HPDE6-E6E7 (cell line): ENCODE data around the gene TBC1D10A.
A peak's percentile ranks its signal among the peaks of the same experiment; 100 is the strongest.

ENCODE experiments used
- DNase-seq: peaks from one replicate; pipeline ENCODE4 v3.0.0; 2011; ENCODE audit warnings: missing footprints; ENCODE audit errors: extremely low spot score

TBC1D10A gene

DNA sequence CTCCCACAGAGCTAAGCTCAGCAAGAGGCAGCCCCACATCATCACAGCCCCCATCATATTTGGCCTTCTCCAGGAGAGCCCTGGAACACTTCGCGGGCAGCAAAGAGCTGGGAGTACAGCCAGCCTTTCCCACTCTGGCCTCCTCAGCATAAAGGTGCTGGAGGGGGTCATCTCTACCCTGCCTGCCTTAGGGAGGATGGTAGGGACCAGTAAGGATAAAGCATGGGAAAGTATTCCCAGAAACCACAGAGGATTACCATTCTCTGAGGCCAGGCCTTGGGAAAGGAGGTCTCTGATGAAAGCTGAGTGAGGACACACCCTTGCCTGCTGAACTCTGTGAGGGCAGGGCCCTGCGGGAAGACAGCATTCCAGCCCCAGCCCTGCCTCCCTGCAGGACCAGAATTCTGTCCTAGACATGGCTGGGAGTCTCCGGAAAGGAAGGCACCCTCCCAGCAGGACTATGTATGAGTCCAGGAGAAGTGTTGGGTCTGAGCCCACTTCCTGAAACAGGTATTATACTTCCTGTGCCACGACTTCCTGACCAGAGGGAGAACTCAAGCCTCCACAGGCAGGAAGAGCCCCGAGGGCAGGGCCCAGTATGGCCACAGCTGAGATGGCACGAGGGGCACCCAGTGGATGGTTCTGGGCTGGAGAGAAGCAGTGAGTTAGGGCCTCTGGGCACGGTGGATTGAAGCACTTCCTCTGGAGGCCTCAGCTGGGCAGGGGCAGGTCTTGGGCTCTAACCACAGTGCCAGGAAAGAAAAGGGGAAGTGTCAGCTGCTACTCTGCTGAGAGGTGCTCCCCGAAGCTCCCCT lies 24.5 kb downstream of the TBC1D10A start:
- peak; percentile 57 for DNase-seq

DNA sequence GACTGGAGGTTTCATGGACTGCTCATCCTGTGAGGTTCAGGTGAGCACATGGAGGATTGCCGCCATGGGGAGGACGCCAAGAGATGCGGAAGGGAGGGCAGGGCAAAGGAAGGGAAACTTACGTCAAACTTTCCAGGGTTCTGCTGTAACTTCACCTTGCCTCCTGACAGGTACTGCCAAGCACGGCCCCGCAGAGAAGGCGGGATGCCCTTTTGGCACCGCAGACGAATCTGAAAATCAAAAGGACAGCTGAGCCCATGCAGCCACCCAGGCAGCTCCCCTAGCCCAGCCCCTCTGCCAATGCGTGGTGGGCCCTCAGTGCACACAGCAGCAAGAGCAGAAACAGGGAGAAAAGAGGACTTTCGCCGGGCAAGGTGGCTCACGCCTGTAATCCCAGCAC lies 27.4 kb downstream of the TBC1D10A start:
- DNase-seq = no peak

DNA sequence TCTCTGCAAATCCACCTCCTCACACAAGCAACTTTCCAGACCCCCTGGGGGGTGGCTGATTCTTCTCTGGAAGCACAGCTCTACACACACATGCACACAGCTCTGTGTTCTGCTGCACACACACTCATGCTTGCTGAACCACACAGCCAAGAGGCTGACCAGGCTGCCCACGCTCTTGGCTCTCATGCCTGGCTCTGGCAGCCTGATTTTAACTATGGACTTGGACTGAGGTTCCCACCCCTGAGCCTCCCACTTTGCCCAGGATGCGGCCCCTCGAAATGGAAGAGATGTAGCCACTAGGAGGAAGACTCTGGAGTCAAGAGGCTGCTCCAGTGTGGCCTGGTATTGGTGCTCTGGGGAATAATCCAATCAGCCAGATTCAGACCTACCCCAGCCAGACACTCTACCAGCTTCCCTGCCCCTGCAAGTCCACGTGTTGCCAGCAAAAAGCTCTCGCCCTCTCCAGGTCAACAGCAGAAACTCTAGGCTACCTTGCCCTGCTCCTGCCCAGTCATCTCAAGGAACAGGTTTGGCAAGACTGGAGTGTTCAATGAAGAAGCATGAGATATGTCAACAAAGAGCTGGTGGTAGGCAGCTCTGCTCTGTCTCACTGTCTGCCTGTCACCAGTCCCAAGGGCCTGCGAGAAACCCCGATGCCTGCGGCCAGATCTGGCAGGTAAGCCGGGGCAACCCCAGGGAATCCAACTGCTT lies 28.6 kb downstream of the TBC1D10A start:
- peak; percentile 78 for DNase-seq

DNA sequence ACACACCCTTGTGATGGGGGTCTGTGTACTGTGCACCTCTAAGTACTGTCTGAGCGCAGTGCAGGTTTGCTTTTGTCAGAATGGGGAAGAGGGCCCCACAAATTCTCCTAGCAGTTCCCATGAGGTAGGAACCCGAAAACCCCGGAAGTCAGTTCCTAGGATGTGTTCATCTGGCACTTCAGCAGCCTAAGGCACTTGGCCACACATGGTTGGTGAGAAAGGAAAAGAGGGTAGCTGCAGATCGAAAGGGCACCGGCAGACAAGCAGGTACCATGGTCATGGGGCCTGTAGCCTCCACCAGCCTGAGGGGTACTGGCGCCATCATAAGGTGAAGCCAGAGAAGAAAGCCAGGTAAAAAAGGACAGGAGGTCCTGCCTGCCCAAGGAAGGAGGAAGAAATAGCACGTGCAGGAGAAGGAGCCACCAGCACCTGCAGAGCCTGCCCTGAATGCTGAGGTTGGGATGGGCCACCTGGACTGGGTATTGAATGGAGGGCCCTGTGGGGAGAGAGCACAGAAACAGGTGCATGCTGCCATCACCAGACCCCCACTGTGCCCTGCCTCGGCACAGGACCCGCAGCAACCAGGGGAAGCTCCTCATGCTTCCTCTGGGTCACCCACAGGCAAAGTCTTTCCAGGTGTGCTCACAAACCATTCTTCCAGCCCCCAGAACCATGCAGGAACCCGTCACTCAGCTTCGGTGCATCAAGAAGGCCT lies 29.3 kb downstream of the TBC1D10A start:
- DNase-seq = no peak

DNA sequence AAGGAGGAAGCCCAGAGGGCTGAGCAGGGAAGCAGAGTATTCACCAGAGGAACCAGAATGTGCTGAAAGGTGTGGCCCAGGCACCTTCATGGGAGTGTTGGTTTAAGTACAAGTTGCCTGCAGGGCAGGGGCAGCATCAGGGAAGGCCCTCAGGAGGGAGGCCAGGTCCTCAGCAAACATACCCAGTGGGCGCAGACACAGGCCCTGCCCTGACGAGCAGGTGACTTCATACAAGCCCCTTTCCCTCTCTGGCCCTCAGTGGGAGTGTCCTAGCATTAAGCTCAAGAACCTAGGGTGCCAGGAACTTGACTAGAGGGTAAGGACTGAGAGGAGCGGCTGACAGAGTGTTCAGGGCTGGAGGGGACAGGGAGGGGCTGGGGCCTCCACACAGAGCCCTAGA lies 29.9 kb downstream of the TBC1D10A start:
- DNase-seq = no peak

DNA sequence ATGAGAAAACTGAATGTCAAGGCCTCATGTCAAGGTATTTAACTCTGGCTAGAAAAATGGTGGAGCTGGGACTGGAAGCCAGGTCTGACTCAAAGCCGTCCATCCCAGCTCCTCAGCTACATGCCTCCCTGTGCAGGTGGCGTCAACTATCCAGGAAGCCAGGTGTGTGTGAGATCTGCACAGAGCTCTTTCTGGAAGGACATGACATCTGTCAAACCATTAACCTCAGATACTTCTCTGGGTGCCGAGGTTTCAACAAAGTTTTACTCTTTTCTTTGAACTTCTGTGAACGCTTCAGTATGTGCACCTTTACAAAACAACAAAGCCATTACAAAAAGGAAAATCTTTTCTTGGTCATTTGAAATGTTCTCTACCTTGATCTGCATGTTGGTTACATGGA lies 30.4 kb downstream of the TBC1D10A start:
- DNase-seq = no peak

DNA sequence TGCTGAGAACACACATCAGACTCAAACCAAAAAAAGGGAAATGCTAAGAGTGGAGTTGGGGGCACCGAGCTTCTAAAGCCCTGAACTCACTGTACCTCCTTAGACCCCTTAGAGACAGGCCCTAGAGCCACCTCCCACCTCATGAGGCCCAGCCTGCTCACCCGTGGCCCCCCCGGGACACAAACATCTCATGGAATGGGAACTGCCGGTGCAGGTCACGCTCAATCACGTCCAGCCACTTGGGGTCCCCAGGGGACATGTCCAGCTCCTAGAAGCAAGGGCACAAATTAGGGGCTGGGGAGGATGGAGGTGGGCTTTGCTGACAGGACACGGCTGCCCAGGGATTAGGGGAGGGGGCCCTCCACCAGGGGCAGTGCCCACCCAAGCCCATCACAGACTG lies 31.2 kb downstream of the TBC1D10A start:
- DNase-seq = no peak

DNA sequence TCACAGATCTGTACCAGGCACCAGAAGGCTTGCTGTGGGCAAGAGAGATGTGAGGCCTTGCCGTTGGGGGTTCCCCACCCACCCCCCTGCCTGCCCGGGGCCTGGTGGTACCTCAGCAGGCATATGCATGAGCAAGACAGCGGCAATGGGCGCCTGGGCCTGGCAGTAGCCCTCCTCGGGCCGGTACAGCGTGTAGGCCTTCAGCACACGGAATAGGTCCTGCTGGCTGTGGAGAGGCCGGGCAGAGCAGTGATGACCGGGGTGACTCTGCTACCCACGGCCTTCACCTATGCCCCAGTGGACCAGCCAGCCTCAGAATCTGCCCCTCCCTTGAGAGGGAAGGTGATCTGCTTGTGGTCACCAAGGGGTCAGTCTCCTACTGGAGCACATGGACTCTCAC lies 31.9 kb downstream of the TBC1D10A start:
- DNase-seq = no peak

DNA sequence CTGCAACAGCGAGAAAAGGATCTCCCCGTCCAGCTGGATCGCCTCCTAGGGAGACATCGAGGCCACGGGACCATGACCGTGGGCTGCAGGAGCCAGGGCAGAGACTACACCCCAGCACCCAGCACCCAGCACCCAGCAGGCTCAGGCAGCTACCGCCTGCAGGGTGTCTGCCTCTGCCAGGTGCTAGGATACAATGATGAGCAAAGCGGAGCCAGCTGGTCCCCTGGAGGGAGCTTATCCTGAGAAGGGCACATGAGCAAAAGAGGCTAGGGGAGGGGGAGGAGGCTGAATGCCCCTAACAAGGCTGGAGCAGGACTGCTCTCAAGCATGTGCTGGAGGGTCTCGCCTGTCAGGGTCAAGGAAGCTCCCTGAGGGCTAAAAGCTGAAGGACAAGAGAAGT lies 32.7 kb downstream of the TBC1D10A start:
- no peak for DNase-seq

DNA sequence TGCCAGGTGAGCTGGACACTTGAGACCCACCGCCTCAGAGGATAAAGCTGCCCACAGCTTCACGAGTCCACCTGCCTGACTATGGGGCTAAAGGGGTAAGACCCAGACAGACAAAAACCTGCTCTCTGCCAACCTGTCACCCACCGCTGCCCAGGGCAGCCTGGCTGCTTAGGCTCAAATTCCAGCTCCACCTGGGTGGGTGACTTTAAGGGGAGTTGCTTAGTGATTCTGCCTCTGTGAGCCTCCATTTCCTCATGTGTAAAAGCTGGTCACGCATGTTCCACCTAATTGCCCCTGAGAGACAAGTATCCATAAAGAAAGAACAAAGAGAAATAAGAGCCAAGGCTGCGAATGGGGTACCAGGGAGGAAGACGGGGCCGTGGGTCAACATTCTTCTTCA lies 33.7 kb downstream of the TBC1D10A start:
- no peak for DNase-seq

DNA sequence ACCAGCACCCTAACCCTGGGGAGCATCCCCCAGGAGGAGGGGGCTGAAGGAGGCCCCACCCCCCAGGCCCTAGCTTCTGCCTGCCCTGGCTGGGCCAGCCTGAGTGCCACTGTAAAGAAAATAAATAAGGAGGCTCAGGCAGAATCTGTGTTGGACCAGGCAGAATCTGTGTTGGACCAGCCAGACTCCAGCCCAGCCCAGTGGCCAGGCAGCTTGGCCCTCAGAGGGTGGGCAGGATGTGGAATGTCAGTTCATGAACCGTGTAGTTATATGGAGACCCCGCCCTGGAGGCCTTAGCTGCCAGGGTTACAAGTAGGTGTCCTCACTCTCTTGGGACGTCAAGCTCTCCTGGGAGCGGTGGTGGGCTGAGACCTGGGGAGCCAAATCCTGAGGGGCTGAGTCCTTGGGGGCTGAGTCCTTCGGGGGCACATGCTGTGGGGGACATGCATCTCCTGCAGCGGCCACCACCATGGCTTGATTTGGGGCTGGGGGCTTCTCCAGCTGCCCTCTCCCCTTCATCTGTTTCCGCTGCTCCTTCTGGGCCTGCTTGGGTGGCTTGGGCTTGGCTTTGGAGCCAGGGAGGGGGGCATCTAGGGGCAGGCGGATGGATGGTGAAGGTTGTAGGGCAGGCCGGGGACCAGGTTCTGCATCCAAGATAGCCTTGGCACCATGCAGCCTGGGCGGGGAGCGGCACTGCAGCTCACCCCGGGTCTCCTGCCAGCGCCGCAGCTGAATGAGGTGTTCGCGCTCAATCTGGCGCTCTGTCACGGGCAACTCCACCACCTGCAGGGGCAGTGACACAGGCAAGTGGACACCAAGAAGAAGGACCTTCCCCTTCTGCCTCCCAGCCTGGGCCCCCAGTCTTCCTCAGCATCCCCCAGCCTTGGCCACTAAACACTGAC lies 34.4 kb downstream of the TBC1D10A start:
- no peak for DNase-seq

DNA sequence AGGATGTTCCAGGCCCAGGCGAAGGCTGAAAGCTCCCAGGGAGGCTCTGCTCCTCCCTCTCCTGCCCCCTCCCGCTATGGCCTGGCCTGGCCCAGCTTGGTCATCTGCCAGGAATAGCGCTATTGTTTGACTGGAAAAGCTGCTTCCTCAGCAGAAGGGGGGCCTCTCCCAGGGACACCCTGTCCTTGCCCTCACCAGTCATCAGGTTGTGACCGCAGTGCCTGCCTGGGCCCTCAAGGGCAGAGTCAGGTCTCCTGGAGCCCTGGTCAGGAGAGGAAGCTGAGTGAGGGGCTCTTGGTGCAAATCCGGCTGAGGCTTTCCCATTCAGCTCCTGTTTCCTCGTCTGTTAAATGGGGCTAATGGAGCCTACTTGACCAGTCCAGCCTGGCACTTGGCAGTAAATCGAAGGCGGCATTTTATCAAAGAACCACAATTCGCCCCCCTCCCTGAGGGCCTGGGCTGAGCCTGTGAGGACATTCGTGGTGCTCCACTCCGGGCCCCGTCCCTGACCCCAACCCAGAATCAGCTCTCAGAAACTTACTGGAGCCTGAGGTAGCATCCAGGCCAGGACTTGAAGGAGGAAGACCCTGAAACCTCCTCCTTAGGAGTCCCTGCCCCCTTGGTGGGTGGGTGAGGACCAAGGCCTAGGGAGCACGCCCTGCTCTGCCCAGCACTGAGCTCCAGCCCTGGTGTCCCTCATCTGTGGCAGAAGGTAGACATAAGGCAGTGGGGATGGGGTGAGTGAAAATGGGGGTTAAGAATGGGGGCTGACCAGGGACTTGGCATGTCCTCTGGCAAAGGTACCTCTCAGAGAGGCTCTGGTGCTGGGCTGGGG lies 35.5 kb downstream of the TBC1D10A start:
- peak; percentile 75 for DNase-seq

DNA sequence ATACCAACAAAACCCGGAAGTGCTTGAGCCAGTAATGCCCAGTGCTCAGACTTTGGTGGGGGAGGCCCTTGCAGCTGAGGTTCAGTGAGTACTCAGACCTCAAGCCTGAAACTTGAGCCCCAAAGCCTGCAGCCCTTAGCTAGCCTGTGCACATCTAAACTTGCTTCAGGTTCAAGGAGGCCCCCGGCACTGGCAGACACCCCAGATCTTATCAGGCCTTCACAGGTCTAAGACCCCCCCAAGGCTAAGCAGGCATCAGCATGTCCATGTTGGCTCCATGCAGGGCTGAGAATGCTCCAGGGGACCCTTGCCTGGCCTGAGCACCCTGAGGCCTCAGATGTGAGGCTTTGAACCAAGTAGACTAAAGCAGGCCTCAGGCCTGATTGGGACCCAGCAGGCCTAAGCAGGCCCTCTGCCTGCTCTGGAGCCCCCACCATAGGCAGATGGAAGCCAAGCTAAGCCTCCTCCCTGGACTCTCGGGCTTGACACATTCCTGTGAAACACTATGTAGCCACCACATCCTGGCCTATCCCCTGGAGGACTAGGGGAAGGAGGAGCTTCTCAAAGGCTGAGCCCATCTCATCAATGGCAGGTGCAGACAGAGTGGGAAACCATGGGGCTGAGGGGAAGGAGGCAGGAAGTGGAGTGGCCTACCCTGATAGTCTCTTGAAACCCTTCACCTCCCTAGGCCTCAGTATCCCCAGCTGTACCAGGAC lies 36.2 kb downstream of the TBC1D10A start:
- DNase-seq = peak; percentile 79

DNA sequence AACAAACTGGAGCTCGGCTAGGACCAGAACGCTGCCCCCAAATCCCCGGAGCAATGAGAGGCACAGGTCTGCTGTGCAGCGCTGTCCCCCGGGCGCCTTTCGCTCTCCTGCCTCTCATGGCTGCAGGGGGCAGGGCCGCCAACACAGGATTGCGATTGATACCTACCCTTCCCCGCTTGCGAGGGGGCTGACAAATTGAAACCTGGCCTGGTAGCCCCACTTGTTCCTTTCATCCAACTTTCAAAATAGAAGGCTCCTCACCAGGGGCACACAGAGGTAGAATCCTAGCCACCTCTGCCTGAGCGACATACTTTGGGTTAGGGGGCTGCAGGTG lies 36.8 kb downstream of the TBC1D10A start:
- DNase-seq = no peak

DNA sequence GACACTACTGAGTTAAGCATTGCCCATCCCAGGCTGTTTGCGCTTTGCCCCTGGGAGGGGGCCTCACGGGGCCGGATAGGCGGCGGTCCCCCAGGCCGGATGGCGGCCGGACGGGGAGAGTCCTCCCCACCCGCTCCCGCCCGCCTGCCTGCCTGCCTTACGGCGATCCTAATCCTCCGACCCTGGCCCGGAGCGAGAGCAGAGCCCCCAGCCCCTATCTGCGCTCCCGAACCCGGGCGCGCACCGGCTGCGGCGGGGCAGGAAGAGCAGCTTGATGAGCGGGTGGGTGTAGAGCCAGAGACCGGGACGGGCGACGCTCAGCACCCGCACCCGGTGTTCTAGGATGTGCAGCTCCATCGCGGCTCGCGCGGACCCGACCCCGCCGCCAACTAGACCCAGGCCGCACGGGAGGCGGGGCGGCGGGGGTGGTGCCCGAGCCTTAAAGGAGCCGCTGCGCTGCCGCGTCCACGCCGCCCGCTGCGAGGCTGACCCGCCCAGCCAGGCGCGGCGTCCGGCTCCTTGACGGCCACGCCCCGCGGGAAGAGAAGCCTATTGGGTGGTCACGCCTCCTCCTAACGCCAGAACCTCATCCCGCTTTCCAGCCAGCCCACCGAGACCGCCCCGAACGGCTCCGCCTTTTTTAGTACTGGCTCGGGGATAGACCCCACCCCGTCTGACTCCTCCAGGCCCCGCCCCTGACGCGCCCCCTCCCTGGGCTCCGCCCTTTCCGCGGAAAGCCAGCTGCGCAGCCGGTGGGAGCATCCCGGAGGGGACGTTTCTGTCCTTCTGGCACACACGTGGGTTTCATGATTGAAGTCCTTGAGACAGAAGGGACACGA lies 37.4 kb downstream of the TBC1D10A start, which contains the start of gene CASTOR1:
Gene CASTOR1, minus strand, starts transcription at position 365 of the 839 bp plus-strand sequence. Its CDS starts 8 bp downstream, at position 357.
- DNase-seq = peak; percentile 99

DNA sequence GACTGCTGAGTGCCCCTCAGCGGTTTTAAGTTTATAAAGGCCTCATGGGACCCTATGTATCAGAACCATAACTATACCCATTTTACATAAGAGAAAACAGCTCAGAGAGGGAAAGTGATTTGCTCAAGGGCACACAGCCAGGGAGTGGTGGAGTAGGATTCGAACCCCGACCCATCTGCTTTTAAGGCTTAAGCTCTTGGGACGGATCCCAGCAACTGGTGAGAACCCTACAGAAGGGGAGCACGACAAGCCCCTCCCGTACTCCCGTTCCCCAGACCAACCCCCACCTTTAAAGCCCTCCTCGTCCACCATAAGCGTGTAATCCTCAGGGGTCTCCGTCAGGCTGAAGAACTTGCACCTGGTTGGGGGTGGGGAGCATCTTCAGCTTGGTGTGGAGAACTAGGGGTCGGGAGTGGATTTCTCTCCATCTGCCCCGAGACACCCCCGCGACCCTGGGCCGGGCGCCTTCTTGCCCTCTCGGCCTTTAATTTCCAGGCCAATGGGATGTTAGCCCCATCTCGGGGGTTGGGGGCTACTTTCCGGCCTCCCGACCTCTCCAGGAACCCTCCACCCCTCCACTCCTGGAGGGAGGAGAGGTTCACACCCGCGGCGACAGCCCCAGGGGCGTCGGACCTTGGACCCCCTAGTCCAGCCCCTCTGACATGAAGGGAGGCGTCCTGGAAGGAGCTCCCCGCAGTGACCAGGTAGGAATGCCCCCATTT lies 38.2 kb downstream of the TBC1D10A start:
- no peak for DNase-seq

DNA sequence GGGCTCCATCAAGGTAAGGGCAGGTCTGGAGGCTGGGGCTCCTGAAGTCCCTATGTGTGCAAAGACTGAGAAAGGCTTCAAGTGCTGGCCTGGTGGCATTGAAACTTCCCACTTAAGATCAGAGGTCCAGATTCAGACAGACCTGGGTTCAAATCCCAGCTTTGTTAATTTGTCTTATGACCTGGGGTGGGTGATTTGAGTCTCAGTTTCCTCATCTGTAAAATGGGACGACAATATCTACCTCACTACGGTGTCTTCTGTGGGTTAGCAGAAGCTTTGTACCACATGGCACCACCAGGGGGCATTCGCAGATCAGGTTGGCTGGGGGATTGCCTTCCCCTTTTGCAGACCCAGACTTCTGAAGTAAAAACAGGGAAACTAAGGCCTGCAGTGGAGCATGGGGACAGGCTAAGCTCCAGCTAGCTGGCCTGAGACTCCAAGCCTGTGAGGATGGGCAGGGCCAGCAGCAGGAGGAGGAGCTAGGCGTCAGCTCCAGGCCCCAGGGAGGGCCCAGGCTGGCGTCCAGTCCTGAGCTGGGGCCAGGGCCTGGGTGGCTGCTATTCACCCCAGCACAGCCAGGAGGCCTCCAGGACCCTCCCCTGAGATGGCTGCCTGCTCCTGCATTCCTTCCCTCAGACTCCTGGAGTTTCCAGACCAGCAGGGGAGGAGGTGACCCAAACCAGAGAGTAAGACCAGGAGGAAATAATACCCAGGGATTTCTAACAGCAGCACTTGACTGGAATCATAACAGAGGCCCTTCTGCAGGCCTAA lies 38.9 kb downstream of the TBC1D10A start:
- DNase-seq = peak; percentile 70
